HG03103 (cell line): ENCODE results near the gene MROH9.

Experiments
- ATAC-seq: cut with Tn5 transposase; IDR thresholded peaks from one replicate; pipeline ENCODE4 v1.9.1; 2021; ENCODE audit warnings: low read depth; ENCODE audit not compliant: unreplicated experiment

Gene MROH9

DNA sequence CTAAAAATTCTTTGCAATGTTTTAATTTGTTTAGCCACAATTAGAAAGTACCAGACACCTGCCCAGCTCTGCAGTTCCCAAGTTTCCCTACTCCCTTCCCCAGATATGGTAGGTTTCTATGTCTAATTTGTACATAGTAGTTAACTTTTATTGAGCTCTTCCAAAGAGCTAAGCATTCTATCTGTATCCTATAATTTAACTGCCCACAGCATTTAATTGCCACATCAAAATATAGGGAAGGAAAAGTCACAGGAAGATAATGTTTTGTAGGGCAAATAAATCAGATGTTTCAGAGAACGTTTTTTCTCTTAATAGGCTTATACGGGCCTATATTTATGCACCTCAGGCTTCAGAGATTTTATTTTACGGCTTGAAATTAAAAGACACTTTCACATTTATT is 139.7 kb downstream of the MROH9 start:
- no peak for ATAC-seq

DNA sequence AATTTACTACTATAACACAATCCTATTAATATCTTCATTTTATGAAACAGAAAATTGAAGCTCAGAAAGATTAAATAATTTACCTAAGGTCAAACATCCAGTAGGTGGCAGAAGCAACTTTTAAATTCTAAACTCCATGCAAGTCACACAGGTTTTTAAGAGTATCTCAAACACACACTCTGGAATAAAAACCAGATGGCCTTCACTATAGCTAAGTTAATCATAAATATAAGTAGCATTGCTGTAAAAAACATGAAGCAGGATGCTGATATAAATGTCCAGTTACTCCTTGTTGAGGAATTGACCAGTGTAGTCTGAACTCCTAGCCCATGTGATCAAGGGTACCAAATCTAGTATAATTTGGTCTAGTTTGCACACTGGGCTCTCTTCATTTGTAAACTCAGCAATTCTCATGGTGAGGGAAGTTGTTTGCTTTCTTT is 146.0 kb downstream of the MROH9 start:
- no peak for ATAC-seq

DNA sequence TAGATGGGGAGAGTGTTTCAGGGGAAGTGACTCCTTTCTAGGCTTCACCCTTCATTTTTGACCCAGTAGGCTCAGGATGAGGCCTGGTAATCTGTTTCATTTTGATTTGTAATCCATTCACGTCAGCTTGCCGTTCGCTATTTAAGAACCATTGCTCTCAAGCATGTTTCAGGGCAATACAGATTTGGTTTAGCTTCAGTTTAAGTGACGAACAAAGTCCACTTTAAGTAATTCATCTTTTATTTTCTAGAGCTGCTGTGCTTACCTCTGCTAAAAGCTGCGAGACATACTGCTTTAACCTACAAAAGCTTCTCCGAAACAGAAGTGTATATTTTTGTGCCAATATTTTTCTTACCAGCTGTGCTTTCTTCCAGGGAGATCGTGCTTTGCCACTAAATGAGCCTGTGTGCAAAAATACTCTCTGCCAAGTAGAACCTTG is 146.4 kb downstream of the MROH9 start:
- no peak for ATAC-seq

DNA sequence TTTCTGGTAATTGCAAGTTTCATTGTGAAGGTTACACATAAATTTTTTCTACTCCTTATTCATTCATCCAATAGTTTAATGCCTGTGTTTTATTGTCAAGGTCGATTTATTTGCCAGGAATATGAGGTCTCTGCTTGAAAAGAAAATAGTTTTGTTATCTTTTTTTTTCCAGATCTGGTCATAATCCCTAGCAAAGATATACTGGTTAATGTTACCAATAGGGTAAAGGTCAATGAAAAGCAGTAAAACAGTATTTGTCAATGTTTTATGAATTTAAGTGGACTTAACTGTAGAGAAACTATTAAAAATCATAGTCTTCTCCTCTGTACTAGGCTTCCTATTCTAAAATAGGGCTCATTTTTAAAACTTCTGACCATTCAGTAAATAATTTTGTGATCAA is 147.3 kb downstream of the MROH9 start:
- no peak for ATAC-seq

- no peak for ATAC-seq
Measured at GRCh38 chr1:171083222-171083621, 147.9 kb downstream of the MROH9 start.

DNA sequence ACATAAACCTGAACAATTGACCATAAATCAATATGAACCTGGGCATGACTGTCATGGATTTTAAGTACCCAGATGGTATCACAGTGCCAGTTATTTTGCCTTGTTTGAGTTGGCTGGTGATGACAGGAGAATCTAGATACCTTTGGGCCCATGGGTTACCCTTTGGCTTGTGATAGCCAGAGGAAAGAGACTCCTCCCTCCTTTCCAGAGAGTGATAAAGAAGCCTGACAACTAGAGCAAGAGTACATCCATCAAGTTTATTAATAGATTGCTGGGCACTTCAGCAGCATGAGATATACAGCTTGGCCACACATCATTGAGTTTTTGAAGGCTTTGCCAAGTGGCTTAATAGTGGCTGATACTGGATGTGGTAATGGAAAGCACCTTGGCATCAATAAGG is 148.8 kb downstream of the MROH9 start:
- no peak for ATAC-seq

DNA sequence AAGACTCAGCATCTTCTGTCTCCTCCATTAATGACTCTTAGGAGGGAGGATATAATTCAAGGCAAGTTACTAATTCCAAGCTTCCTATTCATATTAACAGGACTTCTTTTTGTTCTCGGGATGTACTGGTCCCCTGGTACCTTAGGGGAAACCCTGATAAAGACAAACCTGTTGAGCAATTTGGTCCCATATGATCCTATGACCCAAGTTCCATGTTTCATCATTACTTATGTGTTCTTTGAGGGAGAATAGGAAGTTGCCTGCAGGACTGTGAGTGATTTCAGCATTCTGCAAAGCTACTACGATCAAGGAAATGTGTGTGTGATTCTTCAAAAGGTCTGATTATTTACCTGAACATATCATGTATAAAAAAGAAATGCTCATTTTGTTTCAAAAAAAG is 149.5 kb downstream of the MROH9 start:
- no peak for ATAC-seq

DNA sequence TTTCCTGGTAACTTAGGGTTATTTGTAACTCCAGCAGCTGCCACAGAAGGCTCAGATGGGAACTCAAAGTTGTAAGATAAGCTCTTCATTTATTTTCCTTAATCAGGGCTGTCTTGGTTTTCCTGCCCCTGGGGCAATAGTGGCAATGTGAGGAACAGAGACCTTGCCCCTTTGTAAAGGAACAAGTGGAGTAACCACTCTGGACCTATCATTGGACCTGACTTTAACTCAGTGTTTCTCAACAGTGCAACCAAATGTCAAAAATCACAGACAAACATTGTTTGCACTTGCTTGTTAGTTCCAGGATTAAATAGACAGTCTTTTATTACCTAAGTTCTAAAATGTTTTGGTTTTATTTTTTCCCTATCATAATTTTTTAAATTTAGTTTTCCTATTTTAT is 152.6 kb downstream of the MROH9 start:
- ATAC-seq = no peak

DNA sequence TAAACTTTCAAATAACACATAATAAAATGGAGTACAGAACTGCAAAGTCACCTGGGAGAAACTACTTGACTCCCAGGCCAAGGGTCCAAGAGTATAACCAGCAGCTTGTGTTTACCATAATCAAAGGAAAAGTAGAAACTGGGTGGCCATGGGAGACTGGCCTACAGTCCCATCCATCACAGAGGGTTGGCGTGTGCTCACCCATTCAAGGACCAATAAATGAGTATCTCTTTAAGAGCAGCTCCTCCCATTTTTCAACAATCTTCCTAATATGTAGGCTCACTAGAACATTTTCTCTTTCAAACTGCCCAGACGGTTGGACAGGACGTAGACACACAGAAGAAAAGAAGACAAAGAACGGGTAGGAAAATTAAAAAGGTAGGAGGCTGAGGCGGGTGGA is 155.3 kb downstream of the MROH9 start, which contains the start of gene FMO3:
FMO3 (plus strand) TSS at position 302 of the 400 bp plus-strand sequence. CDS start 1,754 bp downstream, outside the sequence.
- ATAC-seq = no peak

GRCh38 chr1:171103862-171104261 is 168.5 kb downstream of the MROH9 start:
- no peak for ATAC-seq

DNA sequence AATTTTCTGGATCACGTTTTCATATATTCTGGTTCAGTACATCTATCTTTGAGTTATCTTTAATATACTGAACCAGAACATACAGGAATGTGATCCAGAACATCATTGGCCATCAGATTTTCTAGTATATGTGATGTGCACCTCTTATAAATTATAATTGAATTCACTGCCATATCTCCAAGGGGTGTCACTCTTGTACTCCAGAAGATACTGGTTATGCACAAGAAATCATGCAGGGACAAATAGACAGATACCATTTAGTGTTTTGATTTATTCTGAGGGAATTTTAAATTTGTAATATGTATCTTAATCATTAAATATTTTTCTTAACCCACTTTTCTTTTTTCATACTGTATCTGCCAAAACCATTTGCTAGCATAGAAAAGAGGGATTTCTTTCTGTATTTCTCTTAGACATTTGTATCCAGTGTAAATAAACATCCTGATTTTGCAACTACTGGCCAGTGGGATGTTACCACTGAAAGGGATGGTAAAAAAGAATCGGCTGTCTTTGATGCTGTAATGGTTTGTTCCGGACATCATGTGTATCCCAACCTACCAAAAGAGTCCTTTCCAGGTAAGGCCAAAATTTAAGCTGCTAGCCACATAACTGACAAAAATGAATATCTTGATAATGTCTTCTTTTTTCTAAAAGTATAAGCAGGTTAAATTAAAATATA is 172.1 kb downstream of the MROH9 start:
- no peak for ATAC-seq

DNA sequence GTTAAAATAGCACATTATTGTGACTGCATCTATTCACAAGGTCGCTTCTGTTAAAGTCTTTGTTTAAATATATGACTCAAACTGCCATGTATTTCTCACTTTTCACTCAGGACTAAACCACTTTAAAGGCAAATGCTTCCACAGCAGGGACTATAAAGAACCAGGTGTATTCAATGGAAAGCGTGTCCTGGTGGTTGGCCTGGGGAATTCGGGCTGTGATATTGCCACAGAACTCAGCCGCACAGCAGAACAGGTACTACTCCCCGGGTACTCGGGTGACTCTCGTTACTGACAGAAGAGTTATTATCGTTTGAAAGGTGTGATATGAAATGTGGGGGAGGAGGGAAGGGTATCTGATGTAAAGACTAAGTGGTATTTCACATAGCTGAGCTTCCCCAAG is 172.6 kb downstream of the MROH9 start:
- no peak for ATAC-seq

DNA sequence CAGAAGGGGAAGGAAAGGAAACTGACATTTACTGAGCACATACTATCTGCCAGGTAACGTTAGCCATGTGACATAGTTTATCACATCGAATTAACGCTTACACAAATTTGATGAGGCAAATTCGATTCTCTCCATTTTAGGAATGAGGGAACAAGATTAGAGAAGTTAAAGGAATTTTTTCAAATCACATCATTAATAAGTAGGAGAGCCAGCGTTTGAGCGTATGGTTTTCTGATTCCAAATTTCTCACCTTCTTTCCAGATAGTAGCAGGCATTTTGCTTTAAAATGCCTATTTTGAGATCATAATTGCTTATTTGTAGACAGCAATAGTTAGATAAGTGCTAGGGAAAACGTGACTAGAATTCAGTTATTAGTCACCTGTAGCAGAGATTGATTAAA is 174.6 kb downstream of the MROH9 start:
- ATAC-seq = no peak

GRCh38 chr1:171110621-171111326 is 175.4 kb downstream of the MROH9 start:
- ATAC-seq = no peak

DNA sequence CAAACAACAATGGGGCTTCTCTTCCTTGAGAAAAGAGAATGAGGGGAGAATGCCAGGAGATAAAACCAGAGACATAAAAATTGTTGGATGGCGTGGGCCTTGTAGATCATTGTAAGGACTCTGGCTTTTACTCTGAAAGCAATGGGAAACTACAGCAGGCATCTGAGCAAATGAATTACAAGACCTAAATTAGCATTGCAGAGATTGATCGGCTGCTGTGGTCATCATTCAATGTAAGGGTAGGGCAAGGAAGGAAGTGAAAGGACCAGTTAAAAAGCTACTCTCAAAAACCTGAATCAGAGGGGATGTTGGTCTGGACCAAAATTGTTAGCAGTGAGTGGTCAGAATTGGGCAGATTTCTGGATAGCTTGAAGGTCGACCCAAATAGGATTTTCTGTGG is 176.8 kb downstream of the MROH9 start:
- no peak for ATAC-seq

DNA sequence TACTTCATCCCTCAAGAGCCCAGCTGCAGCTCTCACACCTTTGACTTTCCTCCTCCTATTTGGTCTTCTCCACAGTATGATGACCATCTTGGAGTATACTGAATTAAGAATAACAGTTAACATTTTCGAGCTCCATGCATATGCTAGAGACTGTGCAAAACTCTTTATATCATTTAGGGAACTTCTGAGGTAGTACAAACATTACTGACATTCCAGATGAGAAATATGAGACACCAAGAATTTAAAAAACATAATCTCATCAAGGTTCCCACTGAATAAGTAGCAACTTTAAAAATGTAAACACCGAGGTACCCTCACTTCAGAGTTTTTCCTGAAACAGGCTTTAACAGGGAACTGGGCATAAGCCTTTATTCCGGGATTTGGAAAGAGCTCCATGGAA is 178.0 kb downstream of the MROH9 start:
- ATAC-seq = no peak
